HUES48 (cell line): ENCODE data around the gene GRK4.
"Not testable (repeated sequence)": the region's sequence is repeated elsewhere in the genome, so short reads cannot be mapped to it uniquely, and the experiment has no call there.

ENCODE experiments used
- H3K27ac ChIP-seq: one replicate; pipeline ENCODE4 v1.7.0; 2013; ENCODE audit warnings: low read depth, low read length, inconsistent platforms
- H3K27me3 ChIP-seq: 2 replicates; pipeline ENCODE4 v1.6.1; 2013; ENCODE audit warnings: mild to moderate bottlenecking, low read length; ENCODE audit not compliant: control insufficient read depth, insufficient read depth
- H3K36me3 ChIP-seq: 2 replicates; pipeline ENCODE4 v1.6.1; 2013; ENCODE audit warnings: low read length; ENCODE audit not compliant: control insufficient read depth, insufficient read depth
- H3K4me1 ChIP-seq: 2 replicates; pipeline ENCODE4 v1.6.1; 2013; ENCODE audit warnings: mild to moderate bottlenecking, low read length; ENCODE audit not compliant: control insufficient read depth, insufficient read depth
- H3K4me3 ChIP-seq: 2 replicates; pipeline ENCODE4 v1.5.1; 2013; ENCODE audit warnings: mild to moderate bottlenecking, low read depth, low read length
- H3K9ac ChIP-seq: 2 replicates; pipeline ENCODE4 v1.6.1; 2013; ENCODE audit warnings: mild to moderate bottlenecking, low read depth, low read length, moderate library complexity
- H3K9me3 ChIP-seq: 2 replicates; pipeline ENCODE4 v1.6.1; 2013; ENCODE audit warnings: low read length; ENCODE audit not compliant: control insufficient read depth, insufficient read depth

The GRK4 gene

DNA sequence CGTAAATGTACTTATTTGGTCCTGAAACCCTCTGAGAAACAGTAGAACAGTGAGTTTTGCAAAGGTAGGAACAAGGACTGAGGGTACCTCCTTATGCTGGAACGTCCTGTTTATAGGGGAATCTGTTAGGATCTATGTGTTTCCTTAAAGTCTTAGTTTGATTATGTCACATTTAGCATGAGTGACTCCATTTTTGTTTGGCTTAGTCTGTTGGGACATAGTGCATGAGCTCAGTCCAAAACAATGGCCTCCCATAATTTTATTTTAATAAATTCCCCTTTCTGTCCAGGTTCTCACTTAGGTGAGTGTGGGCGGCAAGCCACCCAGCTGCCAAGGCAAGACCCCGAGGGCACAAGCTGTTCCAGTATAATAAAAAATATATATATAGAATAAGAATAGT lies 83.3 kb downstream of the GRK4 start:
- H3K9me3 ChIP-seq: no peaks in the 10 kb centered on the region
- no peaks in the 10 kb centered on the region for H3K27me3 ChIP-seq
- H3K4me3 ChIP-seq: no peak overlapping the region
- 0 out of 2 replicates have a peak, but pooled peaks cover 6% of the 10 kb centered on the region for H3K4me1 ChIP-seq
- no peak overlapping the region for H3K9ac ChIP-seq
- no peaks in the 10 kb centered on the region for H3K36me3 ChIP-seq
- no peak overlapping the region for H3K27ac ChIP-seq

DNA sequence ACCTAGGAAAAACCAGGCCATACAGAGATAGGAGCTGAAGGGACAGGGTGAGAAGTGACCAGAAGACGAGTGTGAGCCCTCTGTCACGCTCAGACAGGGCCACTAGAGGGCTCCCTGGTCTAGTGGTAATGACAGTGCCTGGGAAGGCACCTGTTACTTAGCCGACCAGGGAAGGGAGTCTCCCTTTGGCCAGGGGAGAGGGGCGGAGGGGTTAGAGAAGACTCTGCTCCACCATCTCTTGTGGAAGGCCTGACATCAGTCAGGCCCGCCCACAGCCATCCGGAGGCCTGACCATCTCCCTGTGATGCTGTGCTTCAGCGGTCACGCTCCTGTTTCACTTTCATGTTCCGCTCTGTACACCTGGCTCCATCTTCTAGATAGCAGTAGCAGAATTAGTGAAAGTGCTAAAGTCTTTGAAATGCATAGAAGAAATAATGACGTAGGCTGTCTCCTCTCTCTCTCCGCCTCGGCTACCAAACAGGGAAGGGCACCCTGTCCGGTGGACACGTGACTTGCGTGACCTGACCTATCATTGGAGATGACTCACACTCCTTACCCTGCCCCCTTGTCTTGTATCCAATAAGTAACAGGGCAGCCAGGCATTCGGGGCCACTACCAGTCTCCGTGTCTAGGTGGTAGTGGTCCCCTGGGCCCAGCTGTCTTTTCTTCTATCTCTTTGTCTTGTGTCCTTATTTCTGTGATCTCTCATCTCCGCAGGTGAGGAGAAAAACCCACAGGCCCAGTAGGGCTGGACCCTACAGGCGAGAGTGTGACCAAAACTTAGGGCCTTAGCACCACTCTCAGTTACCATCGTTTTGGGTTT lies 84.3 kb downstream of the GRK4 start:
- H3K9me3 ChIP-seq: no peaks in the 10 kb centered on the region
- H3K4me1 ChIP-seq: 0 out of 2 replicates have a peak, but pooled peaks cover 3% of the 10 kb centered on the region
- H3K4me3 ChIP-seq: no peak overlapping the region
- H3K36me3 ChIP-seq: no peaks in the 10 kb centered on the region
- H3K27me3 ChIP-seq: no peaks in the 10 kb centered on the region
- H3K27ac ChIP-seq: no peak overlapping the region
- no peak overlapping the region for H3K9ac ChIP-seq

DNA sequence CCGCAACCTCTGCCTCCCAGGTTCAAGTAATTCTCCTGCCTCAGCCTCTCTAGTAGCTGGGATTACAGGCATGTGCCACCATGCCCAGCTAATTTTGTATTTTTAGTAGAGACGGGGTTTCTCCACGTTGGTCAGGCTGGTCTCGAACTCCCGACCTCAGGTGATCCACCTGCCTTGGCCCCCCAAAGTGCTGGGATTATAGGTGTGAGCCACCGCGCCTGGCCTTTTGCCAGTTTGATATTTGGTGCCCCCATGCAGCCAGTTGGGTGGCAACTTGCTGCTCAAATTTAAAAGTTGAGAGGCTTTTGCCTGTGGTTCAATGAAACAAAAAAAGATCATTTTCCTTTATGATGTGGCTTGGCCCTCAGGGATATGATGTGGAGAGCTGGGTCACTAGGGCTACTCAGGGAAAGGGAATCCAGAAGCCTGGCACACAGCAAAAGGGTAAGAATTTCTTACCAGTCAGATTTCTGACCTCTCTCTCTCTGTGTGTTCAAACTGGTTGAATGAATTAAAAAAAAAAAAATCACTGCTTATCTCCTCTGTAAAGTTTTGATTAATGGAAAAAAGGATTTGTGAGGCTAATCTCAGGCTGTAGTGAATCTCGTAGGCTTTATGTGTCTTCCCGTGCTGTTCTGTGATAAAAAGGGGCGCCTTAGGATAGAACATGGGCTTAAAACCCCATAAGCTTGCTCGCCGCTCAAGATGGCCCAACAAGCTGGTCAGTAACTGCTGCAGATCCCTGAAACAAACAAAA lies 87.9 kb downstream of the GRK4 start:
- not testable (repeated sequence) for H3K9ac ChIP-seq, H3K27ac ChIP-seq, H3K4me3 ChIP-seq, H3K36me3 ChIP-seq, H3K4me1 ChIP-seq, H3K27me3 ChIP-seq
- H3K9me3 ChIP-seq: peaks cover 23% of the 10 kb centered on the region

DNA sequence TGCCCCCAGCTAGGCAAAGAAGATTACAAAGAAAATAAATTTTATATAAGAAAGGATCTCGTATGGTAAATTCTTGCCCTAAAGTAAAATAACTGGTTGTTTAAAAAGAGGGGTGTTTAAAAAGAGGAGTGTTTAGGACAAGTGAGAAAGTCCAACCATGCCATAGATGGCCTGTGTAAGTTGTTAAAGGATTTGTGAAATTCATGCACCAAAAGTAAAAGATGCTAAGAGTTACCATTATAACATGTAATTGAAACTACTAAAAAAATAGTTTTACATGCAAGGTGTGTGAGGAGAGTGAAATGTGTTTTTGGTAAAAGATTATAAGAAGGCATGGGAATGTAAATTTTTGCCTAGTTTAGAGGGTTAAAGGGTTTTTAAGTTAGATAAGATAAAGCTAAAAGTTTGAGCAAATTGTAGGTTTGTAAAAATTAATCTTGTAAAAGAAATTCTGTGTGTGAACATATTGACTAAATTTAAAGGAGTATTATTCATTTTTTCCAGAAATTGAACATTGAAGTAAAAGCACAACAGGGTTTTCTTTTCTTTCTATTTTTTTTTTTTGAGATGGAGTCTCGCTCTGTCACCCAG lies 90.9 kb downstream of the GRK4 start:
- H3K27me3 ChIP-seq: no peaks in the 10 kb centered on the region
- no peaks in the 10 kb centered on the region for H3K4me1 ChIP-seq

DNA sequence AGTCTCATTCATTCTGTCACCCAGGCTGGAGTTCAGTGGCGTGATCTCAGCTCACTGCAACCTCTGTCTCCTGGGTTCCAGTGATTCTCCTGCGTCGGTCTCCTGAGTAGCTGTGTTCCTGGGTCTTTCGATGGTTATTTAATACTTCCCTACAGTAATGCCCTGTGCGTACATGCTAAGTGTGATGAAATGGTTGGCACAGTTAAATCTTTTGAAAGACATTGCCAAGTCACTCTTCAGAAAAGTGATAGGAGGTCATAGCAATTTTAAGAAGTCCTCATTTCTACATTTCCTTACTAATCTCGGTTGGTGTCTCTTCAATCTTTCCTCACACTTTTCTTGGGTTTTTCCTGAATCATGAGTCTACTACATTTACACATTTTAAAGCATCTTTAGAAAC lies 96.6 kb downstream of the GRK4 start:
- Histone ChIP-seq H3K27me3 (no peaks in the 10 kb centered on the region), H3K27ac (no peak overlapping the region), H3K4me1 (no peaks in the 10 kb centered on the region), H3K36me3 (no peaks in the 10 kb centered on the region), H3K4me3 (no peak overlapping the region), H3K9ac (no peak overlapping the region), H3K9me3 (peaks cover 16% of the 10 kb centered on the region)

More for the DNA sequence above, 90.9 kb downstream of the GRK4 start:
- Histone ChIP-seq H3K9ac (no peak overlapping the region), H3K27ac (no peak overlapping the region), H3K9me3 (peaks cover 28% of the 10 kb centered on the region), H3K4me3 (no peak overlapping the region), H3K36me3 (no peaks in the 10 kb centered on the region)

DNA sequence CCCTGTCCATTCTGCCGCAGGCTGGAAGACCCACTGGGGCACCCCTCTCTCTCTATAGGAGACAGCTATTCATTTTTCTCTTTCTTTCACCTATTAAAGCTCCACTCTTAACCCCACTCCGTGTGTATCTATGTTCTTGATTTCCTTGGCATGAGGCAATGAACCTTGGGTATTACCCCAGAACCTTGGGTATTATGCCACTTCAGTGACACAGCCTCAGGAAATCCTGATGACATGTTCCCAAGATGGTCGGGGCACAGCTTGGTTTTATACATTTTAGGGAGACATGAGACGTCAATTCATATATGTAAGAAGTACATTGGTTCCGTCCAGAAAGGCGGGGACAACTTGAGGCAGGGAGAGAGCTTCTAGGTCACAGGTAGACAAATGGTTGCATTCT lies 97.6 kb downstream of the GRK4 start:
- Histone ChIP-seq H3K27me3 (no peaks in the 10 kb centered on the region), H3K4me1 (no peaks in the 10 kb centered on the region)

DNA sequence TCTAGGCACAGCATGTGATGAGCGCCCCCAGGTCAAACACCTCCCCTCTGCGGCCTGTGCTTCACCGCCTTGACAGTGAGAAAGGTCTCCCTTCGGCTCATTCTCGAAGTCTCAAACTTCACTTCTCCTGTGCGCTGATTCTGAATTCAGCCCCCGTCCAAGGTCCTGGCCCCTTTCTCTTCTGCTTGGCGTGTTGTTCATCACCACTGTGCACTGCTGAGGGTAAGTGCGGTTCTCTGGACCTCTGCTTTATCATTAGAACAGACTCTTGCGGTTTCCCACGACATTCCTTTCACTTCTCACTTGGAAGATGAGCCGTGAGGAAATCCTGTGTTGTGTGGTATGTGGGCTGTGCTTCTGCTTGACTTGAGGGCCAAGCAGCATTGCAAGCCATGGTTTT lies 99.1 kb downstream of the GRK4 start:
- no peak overlapping the region for H3K27ac ChIP-seq
- no peaks in the 10 kb centered on the region for H3K27me3 ChIP-seq
- H3K9me3 ChIP-seq: no peaks in the 10 kb centered on the region
- no peaks in the 10 kb centered on the region for H3K4me1 ChIP-seq
- H3K9ac ChIP-seq: no peak overlapping the region
- no peak overlapping the region for H3K4me3 ChIP-seq
- no peaks in the 10 kb centered on the region for H3K36me3 ChIP-seq

More for the DNA sequence above, 97.6 kb downstream of the GRK4 start:
- Histone ChIP-seq H3K36me3 (no peaks in the 10 kb centered on the region), H3K4me3 (no peak overlapping the region), H3K27ac (no peak overlapping the region), H3K9ac (no peak overlapping the region), H3K9me3 (peaks cover 8% of the 10 kb centered on the region; the same call in 1 of the 2 replicates)

DNA sequence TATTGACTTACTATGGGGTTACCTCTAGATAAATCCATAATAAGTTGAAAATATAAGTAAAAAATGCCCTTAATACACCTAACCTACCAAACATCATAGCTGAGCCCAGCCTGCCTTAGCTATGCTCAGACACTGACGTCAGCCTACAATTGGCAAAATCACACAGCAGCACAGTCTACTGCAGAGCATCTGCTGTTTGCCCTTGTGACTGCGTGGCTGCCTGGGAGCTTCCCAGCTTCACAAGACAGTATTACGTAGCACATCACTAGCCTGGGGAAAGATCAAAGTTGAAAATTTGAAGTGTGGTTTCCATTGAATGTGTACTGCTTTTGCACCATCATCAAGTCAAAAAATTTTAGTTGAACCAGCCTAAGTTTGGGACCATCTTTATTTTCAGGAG lies 102.2 kb downstream of the GRK4 start:
- H3K9me3 ChIP-seq: no peaks in the 10 kb centered on the region
- no peaks in the 10 kb centered on the region for H3K36me3 ChIP-seq
- no peak overlapping the region for H3K4me3 ChIP-seq
- no peaks in the 10 kb centered on the region for H3K27me3 ChIP-seq
- no peaks in the 10 kb centered on the region for H3K4me1 ChIP-seq
- H3K27ac ChIP-seq: no peak overlapping the region
- H3K9ac ChIP-seq: no peak overlapping the region

DNA sequence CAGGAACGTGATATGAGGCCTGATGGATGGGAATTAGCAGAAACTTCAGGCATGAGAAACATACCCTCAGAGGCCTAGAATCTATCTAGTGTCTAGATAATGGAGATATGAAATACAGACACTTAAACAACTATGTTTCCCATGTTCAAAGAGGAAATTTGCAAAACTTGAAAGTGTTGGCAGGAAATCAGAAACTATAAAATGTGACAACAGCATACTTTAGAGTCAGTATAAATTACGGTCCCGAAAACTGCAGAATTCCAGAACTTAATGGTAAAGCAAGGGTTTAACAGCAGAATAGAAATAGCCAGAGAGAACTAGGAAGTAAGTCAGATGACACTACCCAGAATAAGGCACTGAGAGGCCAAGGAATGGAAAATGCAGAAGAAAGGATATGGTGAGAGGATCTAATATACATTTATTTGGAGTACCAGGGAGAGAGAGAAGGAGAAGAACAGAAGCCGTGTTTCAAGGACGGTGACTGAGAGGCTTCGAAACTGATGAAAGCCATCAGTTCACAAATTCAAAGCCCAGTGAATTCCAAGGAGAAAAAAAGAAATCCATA lies 103.5 kb downstream of the GRK4 start:
- no peak overlapping the region for H3K4me3 ChIP-seq
- no peaks in the 10 kb centered on the region for H3K9me3 ChIP-seq
- no peaks in the 10 kb centered on the region for H3K36me3 ChIP-seq
- no peak overlapping the region for H3K27ac ChIP-seq
- H3K27me3 ChIP-seq: no peaks in the 10 kb centered on the region
- H3K9ac ChIP-seq: no peak overlapping the region
- no peaks in the 10 kb centered on the region for H3K4me1 ChIP-seq

DNA sequence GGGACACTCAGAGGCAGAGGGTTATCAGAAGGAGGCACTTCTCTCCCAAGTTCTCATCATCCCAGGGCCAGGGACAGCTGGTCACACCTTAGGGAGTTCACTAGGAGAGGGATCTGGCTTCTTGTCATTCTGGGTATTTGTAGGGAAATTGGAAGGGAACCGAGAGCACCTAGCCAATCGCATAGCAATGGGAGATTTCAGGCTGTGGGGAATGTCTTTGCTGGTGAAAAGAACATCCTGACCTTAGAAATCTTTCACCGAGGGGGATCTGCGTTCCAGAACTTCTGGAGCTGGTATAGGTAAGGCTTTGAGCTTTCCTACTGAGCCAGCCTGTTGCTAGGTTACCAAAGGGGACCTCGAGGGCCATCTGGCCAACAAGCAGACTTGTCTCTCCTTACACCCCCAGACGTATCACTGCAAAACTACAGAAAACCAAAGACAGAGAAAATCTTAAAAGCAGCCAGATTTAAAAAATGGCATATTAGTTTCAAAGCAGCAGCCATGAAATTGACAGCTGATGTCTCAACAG lies 104.2 kb downstream of the GRK4 start:
- Histone ChIP-seq H3K9ac (no peak overlapping the region), H3K4me3 (no peak overlapping the region), H3K27me3 (no peaks in the 10 kb centered on the region), H3K27ac (no peak overlapping the region), H3K36me3 (no peaks in the 10 kb centered on the region), H3K9me3 (no peaks in the 10 kb centered on the region), H3K4me1 (no peaks in the 10 kb centered on the region)
